Panc1 (cell line): Measurements from ENCODE around the gene ARF1. TPM values are rescaled to one million over a fixed set of nuclear protein-coding genes. Genes with fewer than 3 reads are reported as not detected.

Experiments
- ATAC-seq: fragments of 200-7000 bp; cut with Tn5 transposase; 2 replicates; pipeline ENCODE4 v1.9.1; 2020; ENCODE audit warnings: mild to moderate bottlenecking, moderate library complexity
- BruUV-seq: library from RNA; stranded (reverse); fragments of 400-500 nt; replicated peaks from 2 replicates; lab custom pipeline; 2021; lab: Mats Ljungman, UMichigan
- CTCF ChIA-PET: fragments of 300-600 bp; sonication (Branson Sonifier 250); formaldehyde crosslinking; loops from one replicate; lab custom pipeline; 2022; ENCODE audit warnings: antibody characterized with exemption; lab: Charles Lee
- POLR2A ChIA-PET: fragments of 300-600 bp; sonication (Branson Sonifier 250); formaldehyde crosslinking; loops from one replicate; lab custom pipeline; 2022; ENCODE audit warnings: antibody characterized with exemption; lab: Charles Lee
- DNase-seq: peaks from one replicate; pipeline ENCODE4 v3.0.0-alpha.2; 2010; ENCODE audit warnings: low read depth, low spot score
- H3K27ac ChIP-seq: 2 replicates; pipeline ENCODE4 v1.5.1; 2011; ENCODE audit warnings: mild to moderate bottlenecking, low read length, inconsistent platforms
- H3K27me3 ChIP-seq: fragments of 200-500 bp; sonication (Bioruptor generic); 2 replicates; pipeline ENCODE4 v1.6.0; 2014; ENCODE audit warnings: low read length, inconsistent platforms; ENCODE audit not compliant: control insufficient read depth, insufficient read depth
- H3K36me3 ChIP-seq: fragments of 200-500 bp; sonication (Bioruptor generic); 2 replicates; pipeline ENCODE4 v1.5.1; 2014; ENCODE audit warnings: inconsistent platforms, mild to moderate bottlenecking, low read length, moderate library complexity; ENCODE audit not compliant: control insufficient read depth, insufficient read depth
- H3K4me1 ChIP-seq: 2 replicates; pipeline ENCODE4 v1.5.1; 2011; ENCODE audit warnings: inconsistent platforms, mild to moderate bottlenecking, low read length, moderate library complexity; ENCODE audit not compliant: control insufficient read depth, insufficient read depth
- H3K4me3 ChIP-seq, 2 experiments: 2 replicates each; pipeline ENCODE4 v1.5.1; 2011 to 2012; ENCODE audit warnings: low read depth in 2 of 2, low read length in 2 of 2, mild to moderate bottlenecking in 2 of 2, inconsistent platforms in 1 of 2, moderate library complexity in 1 of 2
- H3K9me3 ChIP-seq: fragments of 200-500 bp; sonication (Bioruptor generic); 2 replicates; pipeline ENCODE4 v1.5.1; 2014; ENCODE audit warnings: low read depth, mild to moderate bottlenecking, inconsistent platforms, low read length, moderate library complexity; ENCODE audit not compliant: control insufficient read depth, insufficient read depth
- CTCF ChIP-seq: fragments of 450-650 bp; IDR thresholded peaks from 2 replicates; pipeline ENCODE4 v1.5.1; 2017; ENCODE audit warnings: mild to moderate bottlenecking
- POLR2AphosphoS5 ChIP-seq: IDR thresholded peaks from 2 replicates; pipeline ENCODE4 v1.6.1; 2012; ENCODE audit warnings: mild to moderate bottlenecking, low read depth, low read length, moderate library complexity
- REST ChIP-seq, 2 experiments: IDR thresholded peaks; 2 replicates each; pipeline ENCODE4 v1.6.1; 2011 to 2012; ENCODE audit warnings: low read depth in 2 of 2, control low read depth in 1 of 2, low read length in 1 of 2, mild to moderate bottlenecking in 1 of 2, moderate library complexity in 1 of 2; ENCODE audit not compliant: insufficient read depth in 1 of 2
- SIN3A ChIP-seq: IDR thresholded peaks from 2 replicates; pipeline ENCODE4 v1.6.1; 2012; ENCODE audit warnings: low read depth, mild to moderate bottlenecking, low read length, moderate library complexity, borderline replicate concordance; ENCODE audit not compliant: insufficient read depth
- TCF7L2 ChIP-seq: IDR thresholded peaks from 2 replicates; pipeline ENCODE4 v1.6.1; 2011; ENCODE audit warnings: mild to moderate bottlenecking, low read depth, low read length, inconsistent platforms
- in situ Hi-C: cut with HindIII; loops from 2 replicates; pipeline ENCODE4 v1.10.0; 2016; ENCODE audit warnings: low sequenced_read_pairs, low pct_unique_long_range_greater_than_20kb
- intact Hi-C: fragments of 100-400 bp; cut with micrococcal nuclease; formaldehyde crosslinking; loops from one replicate; pipeline ENCODE4 v1.10.0; 2022; ENCODE audit not compliant: unreplicated experiment
- total RNA-seq: library from RNA; stranded (reverse); gene quantifications from one replicate; pipeline ENCODE4 v1.2.1, GENCODE V29; 2021; ENCODE audit not compliant: unreplicated experiment

Gene ARF1
- total RNA-seq, 1 experiment from 2014 or later: 321 TPM

GRCh38 chr1:228102791-228103620 lies 20.5 kb downstream of the ARF1 start, which contains the start of gene C1orf35:
Gene C1orf35, minus strand, starts transcription at chr1:228103325. Its CDS starts 98 bp downstream, at chr1:228103227.
- ATAC-seq: peak; percentile 83
- TSS peak; percentile 90 for BruUV-seq
- POLR2A ChIA-PET: no interaction called here
- Histone ChIP-seq H3K27ac (peak within 1 kb of the TSS; percentile 68), H3K36me3 (peaks cover 8% of the 10 kb centered on the region; the same call in 1 of the 2 replicates), H3K4me3 (peak within 1 kb of the TSS; percentile 71 to 77), H3K9me3 (no peaks in the 10 kb centered on the region), H3K4me1 (peaks cover 28% of the 10 kb centered on the region), H3K27me3 (no peaks in the 10 kb centered on the region)
- in situ Hi-C loops: no loop called here
- CTCF ChIA-PET: interaction anchor here (0.6 kb wide), 1 partner anchor 20 kb away, joined by 5 read pairs; the partner anchor contains the start of gene ARF1
- intact Hi-C loops: no loop called here
- TF ChIP-seq POLR2AphosphoS5 (peak; percentile 52; the same call in 1 of the 2 replicates), REST (IDR thresholded peaks at IDR 0.05; ENCODE audit: insufficient read depth in 1 of 2, low read depth in 2 of 2, low read length in 1 of 2) (no peak; a peak in 1 of 4 replicates), TCF7L2 (no peak), CTCF (no peak), SIN3A (no peak; the same call in 1 of the 2 replicates)
- peak; percentile 54 for DNase-seq

- peaks cover 31% of the 10 kb centered on the region for H3K4me1 ChIP-seq
- no peaks in the 10 kb centered on the region for H3K27me3 ChIP-seq
- H3K36me3 ChIP-seq: peaks cover 5% of the 10 kb centered on the region; the same call in 1 of the 2 replicates
- BruUV-seq: no TSS peak
- CTCF ChIA-PET: no interaction called here
- TF ChIP-seq REST (IDR thresholded peaks at IDR 0.05; ENCODE audit: insufficient read depth in 1 of 2, low read depth in 2 of 2, low read length in 1 of 2): no peak
- TF ChIP-seq CTCF: no peak
- no peak for TF ChIP-seq SIN3A
- no peak for TF ChIP-seq POLR2AphosphoS5
- no peak for TF ChIP-seq TCF7L2
- no peak for ATAC-seq
- no peak for DNase-seq
- POLR2A ChIA-PET: no interaction called here
- in situ Hi-C loops (no loop called here), intact Hi-C loops (no loop called here)
- no peak overlapping the region for H3K4me3 ChIP-seq
- H3K27ac ChIP-seq: no peak overlapping the region
- no peaks in the 10 kb centered on the region for H3K9me3 ChIP-seq
Measured at GRCh38 chr1:228104526-228105269, 22.2 kb downstream of the ARF1 start.
